Hematopoietic multipotent progenitor cell treated with erythropoietin and hydrocortisone succinate and interleukin-3 and kit ligand, for 6 days (in vitro differentiated cells): ENCODE results near the gene ZNF266.
A peak's percentile ranks its signal among the peaks of the same experiment; 100 is the strongest.

Source experiments
- DNase-seq: peaks from one replicate; pipeline ENCODE4 v3.0.0-alpha.2; 2015

ZNF266 gene

GRCh38 chr19:9435279-9436268 lies at the start of gene ZNF266:
ZNF266 (minus strand) TSS chr19:9435573; CDS start chr19:9420089, 15,484 bp downstream.
- DNase-seq = peak; percentile 97

- DNase-seq = no peak
These were observed 49.8 kb upstream of the ZNF266 start for GRCh38 chr19:9485140-9485539.

- DNase-seq = no peak
These were observed 39.6 kb upstream of the ZNF266 start for GRCh38 chr19:9474975-9475374.

GRCh38 chr19:9467161-9467560 lies 31.8 kb upstream of the ZNF266 start:
- no peak for DNase-seq

- DNase-seq = no peak
These were observed 26.6 kb upstream of the ZNF266 start for GRCh38 chr19:9461938-9462337.

- DNase-seq = no peak
These were observed 20.8 kb upstream of the ZNF266 start for GRCh38 chr19:9456018-9456689.

- DNase-seq = no peak
These were observed 18.6 kb upstream of the ZNF266 start for GRCh38 chr19:9453953-9454352.

GRCh38 chr19:9445037-9445436 lies 9.7 kb upstream of the ZNF266 start:
- no peak for DNase-seq

GRCh38 chr19:9436358-9436757 lies 985 bp upstream of the ZNF266 start:
- no peak for DNase-seq

GRCh38 chr19:9431475-9431874 lies 3.9 kb downstream of the ZNF266 start:
- peak; percentile 37 for DNase-seq

GRCh38 chr19:9430444-9430843 lies 4.9 kb downstream of the ZNF266 start:
- no peak for DNase-seq

GRCh38 chr19:9427941-9428340 lies 7.4 kb downstream of the ZNF266 start:
- no peak for DNase-seq

GRCh38 chr19:9413240-9413954 lies 22.0 kb downstream of the ZNF266 start:
- DNase-seq = no peak

- no peak for DNase-seq
These were observed 27.5 kb downstream of the ZNF266 start for GRCh38 chr19:9407827-9408226.

- peak; percentile 64 for DNase-seq
These were observed 28.5 kb downstream of the ZNF266 start for GRCh38 chr19:9406798-9407352.

GRCh38 chr19:9381361-9381785 lies 54.0 kb downstream of the ZNF266 start:
- no peak for DNase-seq

GRCh38 chr19:9370738-9371619 lies 64.4 kb downstream of the ZNF266 start:
- no peak for DNase-seq

GRCh38 chr19:9362905-9363304 lies 72.5 kb downstream of the ZNF266 start, which contains the start of gene ZNF177:
ZNF177 (plus strand) TSS chr19:9363013; CDS start chr19:9378312, 15,299 bp downstream.
- DNase-seq = peak; percentile 20
